Amniotic epithelial cell (primary cell): Measurements from ENCODE around the gene DENND11.
A peak's percentile ranks its signal among the peaks of the same experiment; 100 is the strongest.

Experiments
- DNase-seq: peaks from one replicate; pipeline ENCODE4 v3.0.0-alpha.2; 2010; ENCODE audit warnings: low read depth

Gene DENND11, protein sequence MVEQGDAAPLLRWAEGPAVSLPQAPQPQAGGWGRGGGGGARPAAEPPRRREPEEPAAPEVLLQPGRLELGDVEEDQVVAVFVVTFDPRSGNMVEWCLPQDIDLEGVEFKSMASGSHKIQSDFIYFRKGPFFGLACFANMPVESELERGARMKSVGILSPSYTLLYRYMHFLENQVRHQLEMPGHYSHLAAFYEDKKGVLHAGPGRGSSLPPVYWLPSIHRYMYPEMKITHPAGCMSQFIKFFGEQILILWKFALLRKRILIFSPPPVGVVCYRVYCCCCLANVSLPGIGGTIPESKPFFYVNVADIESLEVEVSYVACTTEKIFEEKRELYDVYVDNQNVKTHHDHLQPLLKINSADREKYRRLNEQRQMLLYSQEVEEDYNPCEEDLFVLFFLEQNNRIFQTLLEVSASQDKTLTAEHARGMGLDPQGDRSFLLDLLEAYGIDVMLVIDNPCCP

DNA sequence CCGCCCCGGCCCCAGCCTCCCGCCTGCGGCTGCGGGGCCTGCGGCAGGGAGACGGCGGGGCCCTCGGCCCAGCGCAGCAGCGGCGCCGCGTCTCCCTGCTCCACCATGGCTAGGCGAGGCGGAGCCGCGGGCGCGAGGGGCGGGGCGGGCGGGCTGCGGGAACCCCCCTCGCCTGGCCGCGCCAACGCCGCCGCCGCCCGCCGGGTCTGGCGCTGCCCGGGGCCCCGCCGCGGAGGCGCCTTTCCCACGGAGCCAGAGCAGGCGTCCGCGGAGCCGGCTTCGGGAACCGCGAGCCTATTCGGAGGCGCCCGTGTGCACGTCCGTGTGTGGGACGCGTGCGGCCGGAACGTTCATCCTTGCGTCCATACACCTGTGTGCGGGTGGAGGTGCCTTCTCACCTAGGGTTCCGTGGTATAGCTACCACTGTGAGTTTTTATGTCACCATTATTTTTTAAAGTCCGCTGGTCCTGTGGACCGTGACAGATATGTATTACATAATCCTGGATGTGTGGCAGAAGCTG is at the start of gene DENND11:
TSS of gene DENND11 (minus strand) at position 120 of the 521 bp plus-strand sequence. CDS start at position 107, 13 bp downstream.
- no peak for DNase-seq

DNA sequence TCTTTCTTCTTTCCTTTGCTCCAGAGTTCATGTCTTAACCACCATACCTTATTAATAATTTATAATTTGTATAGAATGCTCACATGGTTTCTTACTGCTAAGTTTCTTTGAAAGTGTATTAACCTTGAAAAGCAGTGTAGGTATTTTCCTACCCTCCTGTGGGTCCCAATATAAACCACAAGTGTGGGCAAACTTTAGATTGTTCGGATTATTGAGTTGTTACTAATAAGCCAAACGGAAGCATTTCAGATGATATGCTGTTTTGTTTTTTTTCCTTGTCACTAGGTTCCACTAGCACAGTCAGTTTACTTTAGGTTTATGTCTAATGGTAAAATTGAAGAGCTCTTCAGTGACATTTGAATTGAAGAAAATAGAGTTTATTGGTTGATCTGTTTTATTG is 46.4 kb upstream of the DENND11 start:
- peak; percentile 53 for DNase-seq

DNA sequence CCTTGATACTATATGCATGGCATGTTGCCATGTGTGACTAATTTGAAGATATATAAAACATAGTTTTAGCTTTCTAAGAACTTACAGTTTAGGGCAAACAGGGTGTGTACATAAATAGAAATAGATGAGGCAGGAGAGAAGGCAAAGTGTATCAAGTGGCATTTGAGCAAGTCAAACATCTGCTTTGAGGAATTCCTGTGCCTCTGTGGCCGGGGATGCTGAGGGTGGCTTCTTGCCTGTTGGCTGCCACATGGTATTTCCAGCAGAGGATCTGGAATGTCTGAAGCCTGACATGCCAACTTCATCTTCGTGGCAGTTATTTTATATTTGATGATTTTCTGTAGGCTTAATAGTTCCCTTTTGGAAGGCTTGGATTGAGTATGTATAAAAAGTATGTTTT is 42.2 kb upstream of the DENND11 start:
- no peak for DNase-seq

DNA sequence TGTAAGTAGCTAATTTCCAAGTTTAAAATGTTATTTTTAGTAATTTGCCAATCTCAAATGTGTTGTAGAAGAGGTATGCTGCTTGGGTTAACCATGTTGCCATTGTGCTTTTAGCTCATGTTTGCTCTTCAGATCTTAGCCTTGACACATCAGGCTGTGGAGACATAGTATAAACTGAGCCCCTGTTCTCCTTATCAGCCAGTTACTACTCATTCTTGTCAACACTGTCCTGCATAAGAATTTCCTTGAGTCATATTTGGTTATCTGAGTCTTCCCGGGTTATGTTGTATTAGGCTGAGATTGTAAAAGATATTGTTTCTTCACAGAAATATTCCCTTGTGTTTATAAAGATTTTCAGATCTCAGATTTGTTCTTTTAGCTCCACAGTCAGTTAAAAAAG is 40.3 kb upstream of the DENND11 start:
- peak; percentile 86 for DNase-seq

DNA sequence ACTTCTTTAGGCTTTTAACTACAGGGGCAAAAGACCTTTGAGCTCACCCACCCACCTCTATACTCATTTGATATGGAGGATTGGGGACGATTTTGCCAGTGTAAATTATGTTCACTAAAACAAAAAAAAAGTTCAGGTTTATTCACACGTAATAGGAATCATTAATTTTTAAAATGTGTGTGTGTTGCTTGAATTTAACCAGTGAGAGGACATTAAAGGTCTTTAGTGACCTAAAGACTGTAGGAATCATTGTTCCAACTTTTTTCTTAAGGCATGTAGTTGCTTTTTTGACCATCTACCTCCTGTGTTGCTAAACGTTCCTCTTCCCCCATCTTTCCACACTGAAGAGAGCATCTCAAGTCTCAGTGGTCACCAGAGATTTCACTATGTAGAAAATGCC is 37.3 kb upstream of the DENND11 start:
- no peak for DNase-seq

DNA sequence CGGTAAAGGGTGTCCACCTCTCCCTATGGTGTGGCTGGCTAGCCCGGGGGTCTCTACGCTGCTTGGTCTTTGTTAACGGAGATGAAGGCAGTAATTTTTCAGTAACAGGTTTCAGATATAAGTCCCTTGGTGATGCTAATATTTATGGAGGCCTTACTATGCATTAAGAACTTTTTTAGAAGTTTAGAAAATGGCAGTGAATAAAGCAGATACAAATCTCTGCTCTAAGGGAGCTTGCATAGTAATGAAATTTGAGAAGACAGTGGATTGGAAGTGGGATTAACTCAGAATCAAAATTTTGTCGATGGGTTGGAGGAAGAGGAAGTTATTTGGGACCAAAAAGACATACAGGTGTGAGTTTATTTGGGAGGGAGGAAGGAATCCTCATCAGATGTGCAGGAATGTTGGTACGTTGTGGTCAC is 36.6 kb upstream of the DENND11 start:
- DNase-seq, result no peak

DNA sequence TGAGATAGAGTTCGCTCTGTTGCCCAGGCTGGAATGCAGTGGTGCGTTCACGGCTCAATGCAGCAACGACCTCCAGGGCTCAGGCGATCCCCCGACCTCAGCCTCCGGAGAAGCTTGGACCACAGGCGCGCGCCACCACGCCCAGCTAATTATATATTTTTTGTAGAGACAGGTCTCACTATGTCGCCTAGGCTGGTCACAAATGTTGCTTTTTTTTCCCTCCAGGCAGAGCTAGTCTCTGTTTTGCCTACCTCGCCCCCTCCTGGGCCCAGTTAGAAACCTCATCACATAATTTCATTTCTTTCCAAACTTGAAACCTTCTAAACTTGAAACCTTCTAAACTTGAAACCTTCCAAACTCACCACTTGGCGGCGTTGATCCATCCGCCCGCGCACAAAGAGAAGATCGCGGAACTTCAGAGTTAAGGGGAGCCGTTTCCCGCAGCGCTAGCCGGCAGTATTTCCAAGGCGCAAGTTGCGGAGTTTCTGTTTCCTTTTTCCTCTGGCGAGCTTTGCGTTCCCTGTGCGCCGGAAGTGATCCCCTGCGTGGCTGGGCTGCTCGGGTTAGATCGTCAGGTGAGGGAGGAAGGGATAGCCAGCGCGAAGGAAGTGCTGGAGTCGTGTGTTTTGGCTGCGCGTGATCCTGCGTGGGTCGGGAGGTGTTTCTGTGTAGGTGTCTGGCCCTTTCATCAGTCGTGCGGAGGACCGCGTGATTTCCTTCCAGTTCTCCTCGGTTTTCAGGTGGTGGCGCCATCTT is 36.0 kb upstream of the DENND11 start, which contains the start of gene SSBP1:
TSS of gene SSBP1 (plus strand) at position 523 of the 756 bp plus-strand sequence. CDS start 809 bp downstream, outside the sequence.
- DNase-seq, result peak; percentile 95

DNA sequence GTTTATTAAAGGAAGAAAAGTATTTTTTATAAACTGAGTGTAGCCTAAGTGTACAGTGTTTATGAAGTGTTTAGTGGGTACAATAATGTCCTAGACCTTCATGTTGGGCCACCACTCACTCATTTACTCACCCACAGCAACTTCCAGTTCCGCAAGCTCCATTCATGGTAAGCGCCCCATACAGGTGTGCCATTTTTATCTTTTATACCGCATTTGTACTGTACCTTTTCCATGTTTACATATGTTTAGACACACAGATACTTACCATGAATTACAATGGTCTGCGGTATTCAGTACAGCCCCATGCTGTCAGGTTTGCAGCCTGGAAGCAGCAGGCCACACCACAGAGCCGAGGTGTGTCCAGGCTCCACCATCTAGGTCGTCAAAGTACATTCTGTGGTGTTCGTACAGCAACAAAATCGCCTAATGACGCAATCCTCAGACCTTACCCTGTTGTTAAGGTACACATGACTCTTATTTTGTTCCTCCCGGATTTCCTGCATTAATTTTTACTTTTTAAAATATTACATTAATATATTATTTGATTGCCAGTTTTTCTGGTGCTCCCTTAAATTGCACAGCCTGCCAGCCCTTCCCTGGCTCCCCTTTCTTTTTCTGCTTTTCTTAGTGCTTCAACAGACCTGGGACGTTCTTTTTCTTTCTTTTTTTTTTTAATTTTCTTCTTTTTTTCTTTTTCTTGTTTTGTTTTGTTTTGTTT is 35.3 kb upstream of the DENND11 start:
- peak; percentile 43 for DNase-seq

DNA sequence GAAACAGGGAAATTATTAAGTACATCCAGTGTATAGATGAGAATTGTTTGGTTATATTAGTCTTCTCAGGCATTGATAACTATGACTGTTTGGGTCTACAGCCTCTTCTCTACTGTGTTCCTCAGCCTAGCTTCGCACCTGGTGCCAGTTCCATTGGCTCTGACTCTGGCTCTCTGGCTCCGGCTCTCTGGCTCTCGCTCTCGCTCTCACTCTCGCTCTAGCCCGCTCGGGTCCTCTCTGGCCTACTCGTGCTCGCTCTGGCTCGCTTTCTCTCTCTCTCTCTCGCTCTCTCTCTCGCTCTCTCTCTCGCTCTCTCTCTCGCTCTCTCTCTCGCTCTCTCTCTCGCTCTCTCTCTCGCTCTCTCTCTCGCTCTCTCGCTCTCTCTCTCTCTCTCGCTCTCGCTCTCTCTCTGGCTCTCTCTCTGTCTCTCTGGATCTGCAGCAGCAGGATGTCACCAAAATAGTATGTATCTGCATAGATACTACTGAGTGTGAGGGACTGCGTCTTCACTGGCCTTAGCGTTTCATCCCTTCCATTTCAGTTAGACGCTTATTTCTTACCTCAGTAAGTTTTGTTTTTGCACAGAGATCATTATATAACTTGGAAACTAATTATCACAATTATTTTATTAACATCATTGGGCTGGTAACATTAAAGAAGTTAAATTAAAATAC is 29.6 kb upstream of the DENND11 start:
- DNase-seq, result peak; percentile 32

DNA sequence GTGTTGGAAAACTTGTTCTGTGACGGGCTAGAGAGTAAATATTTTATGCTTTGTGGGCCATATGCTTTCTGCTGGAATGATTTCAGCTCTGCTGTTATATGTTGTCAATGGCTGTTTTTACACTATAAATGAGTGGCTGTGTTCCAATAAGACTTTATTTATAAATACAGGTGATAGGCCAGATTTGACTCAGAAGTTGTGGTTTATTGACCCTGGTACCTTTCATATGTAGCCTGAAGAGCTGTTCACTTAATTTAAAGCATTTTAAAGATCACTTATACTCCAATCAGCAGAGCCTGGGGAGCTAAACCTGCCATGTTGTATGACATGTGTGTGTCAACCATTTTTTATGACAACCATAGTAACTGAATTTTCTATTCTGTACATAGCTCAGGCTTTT is 27.1 kb upstream of the DENND11 start:
- DNase-seq, result no peak

DNA sequence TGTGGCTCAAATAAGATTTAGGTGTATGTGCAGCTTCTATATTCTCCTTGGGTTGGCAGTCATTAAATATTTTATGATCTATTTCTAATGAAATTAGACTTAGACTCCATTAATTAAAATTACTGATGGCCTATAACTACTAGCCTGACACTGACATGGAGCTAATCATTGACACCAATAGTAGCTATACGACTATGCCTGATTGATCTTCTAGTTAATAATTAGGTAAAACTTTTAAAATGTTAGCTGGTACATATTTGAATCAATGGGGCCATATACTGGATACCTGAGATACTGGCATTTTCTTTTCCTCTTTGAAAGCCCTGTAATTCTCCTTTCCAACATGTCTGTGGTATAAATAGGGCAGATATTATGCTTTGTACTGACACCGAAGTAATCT is 20.6 kb upstream of the DENND11 start:
- no peak for DNase-seq

DNA sequence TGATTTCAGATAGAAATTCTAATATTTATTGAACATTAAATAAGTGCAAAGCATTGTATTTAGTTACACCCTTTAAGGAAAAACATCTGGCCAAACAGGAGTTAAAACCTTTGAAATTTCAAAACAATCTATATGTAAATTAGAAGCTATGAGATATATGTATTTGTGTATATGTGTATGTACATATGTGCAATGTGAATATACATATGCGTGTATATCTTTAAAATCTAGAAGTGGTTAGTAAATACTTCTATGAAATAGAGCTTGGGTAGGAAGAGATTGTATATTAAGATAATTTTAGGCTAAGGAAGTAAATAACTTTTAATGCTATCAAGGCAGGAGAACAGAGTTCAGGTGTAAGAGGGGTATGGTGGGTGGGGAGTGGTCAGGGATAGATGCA is 15.5 kb upstream of the DENND11 start:
- no peak for DNase-seq

DNA sequence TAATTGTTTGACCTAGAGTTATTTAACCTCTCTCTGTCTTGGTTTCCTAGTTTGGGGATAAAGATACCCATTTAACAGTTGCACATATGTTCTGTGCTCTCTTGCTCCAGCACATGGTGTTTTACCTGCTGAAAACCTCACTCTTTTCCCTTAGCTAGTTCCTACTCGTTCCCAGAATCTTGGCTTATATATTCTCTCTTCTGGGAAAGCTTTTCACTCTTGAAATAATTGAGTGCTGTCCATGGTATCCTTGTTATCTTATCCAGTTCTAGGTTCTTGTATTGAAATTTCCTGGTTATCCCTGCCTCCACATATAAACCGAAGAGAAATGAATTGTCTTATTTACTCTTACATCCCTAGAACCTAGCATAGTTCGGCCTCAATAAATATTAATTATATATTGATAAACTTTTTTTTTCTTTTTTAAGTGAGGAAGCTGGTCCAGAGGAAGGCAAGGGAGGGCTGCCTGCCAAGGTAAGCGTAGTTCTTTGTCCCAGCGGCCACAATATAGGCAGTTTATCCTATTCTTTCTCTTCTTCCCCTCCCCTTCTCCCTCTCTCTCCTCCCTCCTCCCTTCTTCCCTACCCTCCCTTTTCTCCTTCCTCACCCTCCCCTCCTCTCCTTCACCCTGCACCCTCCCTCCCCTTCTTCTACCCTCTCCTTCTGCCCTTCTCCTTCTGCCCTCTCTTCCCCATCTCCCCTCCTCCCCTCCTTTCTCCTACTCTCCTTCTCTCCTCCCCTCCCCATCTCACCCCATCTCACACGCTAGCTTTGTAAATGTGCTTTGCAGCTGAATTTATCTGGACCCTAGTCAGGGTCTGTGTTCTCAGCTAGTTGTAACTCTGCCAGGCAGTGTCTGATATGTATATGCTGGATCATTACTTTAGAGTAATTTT is 14.1 kb upstream of the DENND11 start:
- DNase-seq, result no peak

DNA sequence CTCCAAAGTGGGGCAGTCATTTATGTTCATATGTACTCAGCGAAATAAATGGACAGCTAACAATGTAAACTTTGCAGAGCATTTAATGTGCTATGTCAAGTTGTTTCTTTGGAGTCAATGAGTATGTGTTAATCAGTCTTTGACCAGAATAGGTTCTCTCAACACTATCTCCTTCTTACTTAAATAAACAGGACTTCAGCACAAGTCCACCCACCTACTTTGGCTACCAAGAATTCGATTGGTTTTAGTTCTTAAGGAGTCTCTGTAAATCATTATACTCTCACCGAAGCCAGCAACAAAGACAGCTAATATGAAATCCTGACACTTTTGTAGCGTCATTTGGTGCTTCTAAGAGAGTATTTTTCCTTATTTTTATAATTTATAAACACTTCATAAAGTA is 13.1 kb upstream of the DENND11 start:
- DNase-seq, result no peak

DNA sequence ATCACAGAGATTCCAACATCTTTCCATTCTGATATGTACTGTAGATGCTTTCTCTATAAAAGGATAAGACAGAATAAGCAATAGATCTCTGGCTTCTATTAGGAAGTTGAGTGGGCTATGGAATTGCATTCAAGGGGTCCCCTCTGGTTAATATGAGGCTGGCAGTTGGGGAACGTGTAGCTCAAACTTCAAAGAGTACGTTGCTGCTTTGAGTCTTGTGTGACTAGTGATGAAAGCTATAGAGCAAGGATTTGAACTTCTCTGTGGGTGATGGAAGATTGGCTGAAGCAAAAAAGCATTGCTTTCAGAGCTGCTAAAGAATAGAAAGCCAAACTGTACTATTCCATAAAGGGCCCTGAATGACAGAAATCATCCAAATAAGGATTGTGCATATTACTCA is 12.6 kb upstream of the DENND11 start:
- no peak for DNase-seq

DNA sequence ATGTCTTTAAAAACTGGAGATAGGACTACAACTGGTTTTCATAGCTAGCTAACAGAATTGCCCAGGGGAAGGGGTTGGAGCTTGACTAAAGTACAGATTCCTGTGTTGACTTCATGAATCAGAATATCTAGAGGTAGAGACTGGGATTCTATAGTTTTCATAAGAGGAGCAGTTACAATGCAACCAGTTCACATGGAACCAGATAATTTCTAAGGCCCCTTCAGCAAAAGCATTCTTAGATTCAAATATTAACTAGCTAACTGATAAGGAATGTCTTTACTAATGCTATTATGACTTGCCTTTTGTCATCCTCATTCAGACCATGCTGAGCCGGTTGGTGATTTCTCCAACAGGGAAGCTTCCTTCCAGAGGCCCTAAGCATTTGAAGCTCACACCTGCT is 11.9 kb upstream of the DENND11 start:
- no peak for DNase-seq

DNA sequence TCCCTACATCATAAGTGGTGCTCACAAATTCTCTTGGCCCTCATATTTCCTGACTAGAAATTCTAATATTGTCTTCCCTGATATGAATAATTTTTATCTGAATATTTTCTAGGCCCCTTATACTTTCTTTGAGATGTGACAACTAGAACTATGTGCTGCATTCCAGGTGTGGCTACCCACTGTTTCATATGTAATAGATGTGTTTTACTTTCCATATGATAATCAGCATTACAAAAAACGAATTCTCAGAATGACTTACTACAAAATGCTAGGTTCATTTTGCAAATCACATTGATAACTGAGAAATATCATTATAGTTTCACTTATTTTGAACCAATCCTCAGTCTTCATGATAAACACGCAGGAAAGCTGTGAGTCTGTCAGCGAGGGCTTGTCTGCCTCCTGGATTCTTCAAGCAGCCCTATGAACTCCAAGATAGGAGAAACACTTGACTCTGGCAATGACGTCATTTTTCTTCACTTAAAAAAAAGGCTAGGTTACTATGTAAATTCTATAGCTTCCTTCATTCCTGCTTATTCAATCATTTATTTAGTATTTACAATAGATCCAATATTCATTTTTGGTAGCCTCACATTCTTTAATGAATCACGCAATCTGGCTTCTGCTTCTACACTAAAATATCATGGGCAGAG is 10.8 kb upstream of the DENND11 start:
- no peak for DNase-seq

DNA sequence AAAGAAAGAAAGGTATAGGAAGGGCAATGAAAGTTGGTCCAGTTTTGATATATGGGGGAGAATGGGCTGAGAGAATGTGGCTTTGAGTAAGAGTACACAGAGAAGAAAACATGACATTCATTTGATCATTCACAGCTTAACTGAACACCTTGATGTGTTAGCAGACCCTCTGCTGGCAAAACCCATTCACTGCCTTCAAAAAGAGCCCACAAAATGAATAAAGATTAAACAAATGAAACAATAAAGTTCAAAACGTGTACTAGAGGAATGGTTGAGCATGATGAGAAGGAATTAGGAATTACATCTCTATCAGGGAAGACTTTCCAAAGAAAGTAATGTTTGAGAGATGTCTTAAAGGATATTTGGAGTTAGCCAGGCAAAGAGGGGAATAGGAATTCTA is 8.3 kb upstream of the DENND11 start:
- DNase-seq, result no peak

DNA sequence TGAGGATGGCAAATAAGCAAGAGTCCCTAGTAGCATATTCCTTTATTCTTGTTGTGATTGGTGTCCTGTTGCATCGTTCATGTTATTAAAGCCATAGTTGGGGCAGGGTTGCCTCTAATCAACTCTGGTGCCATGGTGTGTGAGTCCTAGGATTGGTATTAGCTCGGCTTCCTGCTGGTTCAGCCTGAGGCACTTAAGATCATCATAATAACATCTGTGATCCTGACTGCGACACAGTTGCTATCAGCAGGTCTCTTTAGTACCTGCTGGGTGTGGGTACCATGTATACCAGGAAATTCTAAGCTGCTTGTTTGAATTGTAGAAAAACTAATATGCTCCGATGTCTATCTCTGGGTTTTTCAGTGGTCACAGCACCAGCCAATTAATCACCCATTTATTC is 7.8 kb upstream of the DENND11 start:
- no peak for DNase-seq

DNA sequence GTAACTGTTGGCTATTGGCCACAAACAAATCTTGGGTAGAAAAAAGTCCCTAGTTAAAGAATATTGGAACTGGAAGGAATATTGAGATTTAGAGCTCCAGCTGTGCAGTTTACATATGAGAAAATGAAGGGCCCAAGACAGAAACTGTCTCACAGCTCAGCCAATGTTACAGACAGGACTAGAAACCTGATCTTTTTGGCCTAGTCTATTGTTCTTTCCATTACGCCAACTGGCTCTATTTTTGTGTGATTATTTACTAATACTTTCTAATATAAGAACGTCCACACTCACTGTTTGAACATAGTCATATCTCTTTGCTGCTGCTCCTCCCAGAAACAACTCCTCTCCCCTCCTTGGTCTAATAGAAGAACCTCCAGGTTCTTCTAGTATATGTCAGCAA is 7.4 kb upstream of the DENND11 start:
- no peak for DNase-seq
